HL-60 (cell line): ENCODE results near the gene CCND2.

Source experiments
- CTCF ChIP-seq: IDR thresholded peaks from one replicate; pipeline ENCODE4 v1.5.1; 2011; ENCODE audit warnings: low read length, control low read depth, inconsistent platforms; ENCODE audit not compliant: insufficient read depth
- GABPA ChIP-seq: IDR thresholded peaks from 2 replicates; pipeline ENCODE4 v1.6.1; 2012; ENCODE audit warnings: low read depth
- POLR2AphosphoS5 ChIP-seq: IDR thresholded peaks from 2 replicates; pipeline ENCODE4 v1.6.1; 2012; ENCODE audit warnings: low read depth
- REST ChIP-seq: IDR thresholded peaks from 2 replicates; pipeline ENCODE4 v1.6.1; 2012; ENCODE audit warnings: low read depth; ENCODE audit not compliant: insufficient replicate concordance
- SPI1 ChIP-seq: IDR thresholded peaks from 2 replicates; pipeline ENCODE4 v1.6.1; 2012; ENCODE audit warnings: low read depth, mild to moderate bottlenecking, borderline replicate concordance

- TF ChIP-seq GABPA (no peak), CTCF (no peak), POLR2AphosphoS5 (no peak), REST (no peak), SPI1 (no peak)
Measured at GRCh38 chr12:4289998-4290790, 16.6 kb downstream of the CCND2 start.
